Fibroblast of skin of back (primary cell): Measurements from ENCODE around the gene TSFM.

Experiments
- DNase-seq: peaks from one replicate; pipeline ENCODE4 v3.0.0-alpha.2; 2013

TSFM gene

GRCh38 chr12:57746025-57746424 lies 36.6 kb upstream of the TSFM start:
- no peak for DNase-seq

- no peak for DNase-seq
Observed at GRCh38 chr12:57749061-57749460, 33.5 kb upstream of the TSFM start.

- no peak for DNase-seq
Observed at GRCh38 chr12:57750561-57751431, 31.8 kb upstream of the TSFM start.

- no peak for DNase-seq
Observed at GRCh38 chr12:57751432-57751787, 31.2 kb upstream of the TSFM start.

- DNase-seq = peak; percentile 100
Observed at GRCh38 chr12:57751788-57752667, 30.6 kb upstream of the TSFM start, which contains the start of gene CDK4. TSS of gene CDK4 (minus strand) at chr12:57752310. CDS start at chr12:57751717, 593 bp downstream.

- no peak for DNase-seq
Observed at GRCh38 chr12:57752668-57753000, 30.0 kb upstream of the TSFM start.

- no peak for DNase-seq
Observed at GRCh38 chr12:57753756-57754337, 28.7 kb upstream of the TSFM start.

GRCh38 chr12:57754411-57755193 lies 28.0 kb upstream of the TSFM start, which contains the start of gene MARCHF9:
TSS of gene MARCHF9 (plus strand) at chr12:57755103. CDS start at chr12:57755529, 426 bp downstream.
- no peak for DNase-seq

GRCh38 chr12:57755194-57755453 lies 27.5 kb upstream of the TSFM start:
- DNase-seq = no peak

- no peak for DNase-seq
Observed at GRCh38 chr12:57755454-57756372, 26.9 kb upstream of the TSFM start.

GRCh38 chr12:57756406-57757341 lies 25.9 kb upstream of the TSFM start:
- DNase-seq = no peak

GRCh38 chr12:57757771-57758170 lies 24.8 kb upstream of the TSFM start:
- no peak for DNase-seq

GRCh38 chr12:57758552-57759359 lies 23.8 kb upstream of the TSFM start:
- DNase-seq = no peak

- no peak for DNase-seq
Observed at GRCh38 chr12:57759360-57759980, 23.1 kb upstream of the TSFM start.

- no peak for DNase-seq
Observed at GRCh38 chr12:57760347-57760982, 22.1 kb upstream of the TSFM start.

GRCh38 chr12:57761391-57761998 lies 21.1 kb upstream of the TSFM start:
- no peak for DNase-seq

GRCh38 chr12:57762463-57762862 lies 20.1 kb upstream of the TSFM start:
- no peak for DNase-seq
